ENCODE measurements around the gene FLYWCH1.

Gene FLYWCH1

GRCh38 chr16:2952679-2953078 is 40.9 kb downstream of the FLYWCH1 start:
- DNase-seq: no peak

GRCh38 chr16:2953706-2954627 is 42.2 kb downstream of the FLYWCH1 start:
- peak; percentile 33 for DNase-seq

- no peak for DNase-seq
Observed at GRCh38 chr16:2954656-2955381, 43.1 kb downstream of the FLYWCH1 start.

GRCh38 chr16:2955438-2955778 is 43.7 kb downstream of the FLYWCH1 start:
- DNase-seq: no peak

- no peak for DNase-seq
Observed at GRCh38 chr16:2955779-2956578, 44.2 kb downstream of the FLYWCH1 start.

- no peak for DNase-seq
Observed at GRCh38 chr16:2956579-2956956, 44.8 kb downstream of the FLYWCH1 start.

GRCh38 chr16:2959206-2959605 is 47.5 kb downstream of the FLYWCH1 start:
- DNase-seq: no peak

- no peak for DNase-seq
Observed at GRCh38 chr16:2960183-2961010, 48.7 kb downstream of the FLYWCH1 start.

GRCh38 chr16:2962334-2963073 is 50.8 kb downstream of the FLYWCH1 start:
- no peak for DNase-seq

GRCh38 chr16:2963074-2963722 is 51.5 kb downstream of the FLYWCH1 start:
- DNase-seq: peak; percentile 55

- DNase-seq: peak; percentile 71
Observed at GRCh38 chr16:2963723-2964474, 52.2 kb downstream of the FLYWCH1 start, which contains the start of gene KREMEN2. TSS of gene KREMEN2 (plus strand) at chr16:2964275. CDS start at chr16:2964521, 246 bp downstream.

- DNase-seq: peak; percentile 68
Observed at GRCh38 chr16:2964475-2965336, 53.0 kb downstream of the FLYWCH1 start.

GRCh38 chr16:2966043-2966807 is 54.5 kb downstream of the FLYWCH1 start:
- DNase-seq: no peak

GRCh38 chr16:2966808-2967191 is 55.1 kb downstream of the FLYWCH1 start:
- DNase-seq: peak; percentile 49

GRCh38 chr16:2967211-2967631 is 55.5 kb downstream of the FLYWCH1 start:
- DNase-seq: no peak

- DNase-seq: no peak
Observed at GRCh38 chr16:2967721-2968161, 56.0 kb downstream of the FLYWCH1 start.

- DNase-seq: no peak
Observed at GRCh38 chr16:2968368-2968737, 56.6 kb downstream of the FLYWCH1 start.

Measured in right kidney (tissue), 1 donor.